ENCODE results near the gene AGAP3.

AGAP3 gene

DNA sequence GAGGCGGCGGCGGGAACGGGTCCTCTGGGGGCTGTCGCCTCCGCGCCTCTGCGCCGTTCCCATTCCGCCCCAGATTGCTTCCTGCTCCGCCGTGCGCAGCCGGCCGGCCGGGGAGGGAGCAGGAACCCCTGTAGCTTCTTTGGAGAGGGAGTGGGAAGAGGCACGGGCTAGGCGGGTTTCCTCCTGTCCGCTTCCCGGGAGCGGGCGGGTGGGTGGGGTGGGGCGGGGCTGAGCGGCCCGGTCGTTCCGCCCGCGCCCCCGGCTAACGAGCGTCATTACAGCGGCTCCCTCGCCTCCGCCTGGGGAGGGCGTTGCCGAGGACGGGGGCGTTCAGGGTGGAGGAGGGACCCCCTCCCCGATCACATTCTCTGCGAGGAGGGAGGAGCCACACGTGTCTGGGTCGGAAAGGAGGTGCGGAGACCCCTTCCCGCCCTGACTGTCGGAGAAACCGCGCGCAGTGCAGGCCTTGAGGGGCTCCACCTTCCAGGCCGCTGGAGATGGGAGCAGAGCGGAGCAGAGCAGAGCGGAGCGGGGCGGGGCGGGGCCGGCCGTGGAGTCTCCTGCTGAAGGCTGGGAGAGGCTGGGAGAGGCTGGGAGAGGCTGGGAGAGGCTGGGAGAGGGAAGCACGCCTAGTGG lies 39.7 kb downstream of the AGAP3 start:
- no peak for TF ChIP-seq POU2F2 (IDR thresholded peaks at IDR 0.05; ENCODE audit: low read depth, low read length)
- TF ChIP-seq POLR2AphosphoS5 (IDR thresholded peaks at IDR 0.05; ENCODE audit: low read depth, low read length): no peak
- no peak for TF ChIP-seq POLR2A (IDR thresholded peaks at IDR 0.05; ENCODE audit: low read depth, low read length)
- TF ChIP-seq TAF1 (IDR thresholded peaks at IDR 0.05; ENCODE audit: low read depth, low read length): no peak
- no peak for TF ChIP-seq SPI1 (IDR thresholded peaks at IDR 0.05; ENCODE audit: low read depth, low read length)
- no peak for FAIRE-seq
- DNase-seq (ENCODE audit: insufficient read length, low spot score): no peak

DNA sequence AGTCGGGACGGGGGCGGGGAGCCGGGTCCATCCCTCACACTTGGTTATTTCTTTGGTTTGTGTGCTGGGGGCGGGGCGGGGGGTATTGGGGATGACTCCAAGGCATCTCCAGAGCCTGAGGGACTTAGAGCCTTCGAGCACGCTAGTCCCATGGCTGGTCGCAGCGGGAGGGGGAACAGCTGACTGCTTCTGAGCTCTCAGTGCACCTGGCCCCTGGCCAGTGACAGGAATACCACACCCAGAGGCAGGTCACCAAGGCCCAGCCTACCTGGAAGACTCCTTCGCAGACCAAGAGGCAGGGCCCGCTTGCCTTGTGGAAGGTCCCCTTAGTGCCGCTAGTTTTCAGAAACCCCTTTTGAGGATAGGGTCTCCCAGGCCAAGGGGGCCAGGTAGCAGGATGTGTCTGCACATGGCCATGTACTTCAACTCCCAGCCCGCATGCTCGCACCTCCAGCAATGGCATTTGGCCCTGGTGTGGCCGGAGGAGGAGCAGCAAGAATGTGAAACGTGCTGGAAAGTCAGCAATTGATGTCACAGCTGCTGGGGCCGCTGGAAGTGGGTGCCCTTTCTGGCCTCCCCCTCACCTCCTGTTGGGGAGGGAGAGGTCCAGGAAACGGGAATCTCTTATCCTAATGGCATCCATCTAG lies 40.3 kb downstream of the AGAP3 start:
- TF ChIP-seq POLR2AphosphoS5 (IDR thresholded peaks at IDR 0.05; ENCODE audit: low read depth, low read length): no peak
- FAIRE-seq (no peak), DNase-seq (ENCODE audit: insufficient read length, low spot score) (no peak)

DNA sequence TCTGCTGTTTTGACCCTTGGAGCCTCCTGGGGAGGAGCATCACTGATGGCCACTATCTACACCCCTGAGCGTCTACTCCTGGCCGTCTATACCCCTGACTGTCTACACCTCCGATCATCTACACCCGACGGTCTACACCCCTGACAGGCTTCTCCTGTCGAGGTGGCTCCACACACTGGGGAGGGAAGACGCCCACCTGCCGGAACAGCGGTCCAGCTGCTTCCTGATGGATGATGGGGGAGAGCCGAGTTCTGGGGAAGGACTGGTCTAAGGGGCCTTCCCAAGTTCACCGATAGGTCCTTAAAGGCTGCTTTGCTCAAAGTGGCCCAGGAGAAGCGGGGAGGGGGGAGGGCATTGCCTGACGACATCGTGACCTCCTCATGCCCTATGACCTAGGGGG lies 41.9 kb downstream of the AGAP3 start:
- TF ChIP-seq PAX5 (IDR thresholded peaks at IDR 0.05; ENCODE audit: insufficient read depth, low read length, severe bottlenecking) (no peak), POLR2A (IDR thresholded peaks at IDR 0.05; ENCODE audit: low read depth, low read length) (no peak), POU2F2 (IDR thresholded peaks at IDR 0.05; ENCODE audit: low read depth, low read length) (no peak), POLR2AphosphoS5 (IDR thresholded peaks at IDR 0.05; ENCODE audit: low read depth, low read length) (no peak), TAF1 (IDR thresholded peaks at IDR 0.05; ENCODE audit: low read depth, low read length) (no peak), SPI1 (IDR thresholded peaks at IDR 0.05; ENCODE audit: low read depth, low read length) (no peak)
- no peak for FAIRE-seq
- DNase-seq (ENCODE audit: insufficient read length, low spot score): no peak

DNA sequence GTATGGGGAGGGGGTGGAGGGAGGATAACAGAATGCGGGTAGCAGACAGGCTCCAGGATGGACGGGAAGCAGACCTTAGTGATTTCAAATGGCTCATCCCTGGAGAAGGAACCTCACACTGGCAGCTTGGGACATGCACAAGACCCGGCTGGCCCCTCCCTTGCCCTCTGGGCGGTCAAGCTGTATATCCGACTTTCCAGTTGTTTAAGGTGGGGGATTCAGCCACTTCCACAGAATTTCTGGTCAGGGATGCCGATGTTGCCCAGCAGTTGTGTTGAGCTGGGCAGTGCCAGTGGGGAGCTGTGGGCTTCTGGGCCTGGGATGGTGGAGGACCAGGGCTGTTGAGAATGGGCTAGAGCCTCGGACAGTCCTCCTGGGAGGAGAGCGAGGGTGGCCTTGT lies 42.4 kb downstream of the AGAP3 start:
- FAIRE-seq (no peak), DNase-seq (ENCODE audit: insufficient read length, low spot score) (no peak)
- TF ChIP-seq POU2F2 (IDR thresholded peaks at IDR 0.05; ENCODE audit: low read depth, low read length): no peak
- TF ChIP-seq POLR2AphosphoS5 (IDR thresholded peaks at IDR 0.05; ENCODE audit: low read depth, low read length): no peak
- TF ChIP-seq TAF1 (IDR thresholded peaks at IDR 0.05; ENCODE audit: low read depth, low read length): no peak
- TF ChIP-seq PAX5 (IDR thresholded peaks at IDR 0.05; ENCODE audit: insufficient read depth, low read length, severe bottlenecking): no peak
- no peak for TF ChIP-seq SPI1 (IDR thresholded peaks at IDR 0.05; ENCODE audit: low read depth, low read length)
- TF ChIP-seq POLR2A (IDR thresholded peaks at IDR 0.05; ENCODE audit: low read depth, low read length): no peak

DNA sequence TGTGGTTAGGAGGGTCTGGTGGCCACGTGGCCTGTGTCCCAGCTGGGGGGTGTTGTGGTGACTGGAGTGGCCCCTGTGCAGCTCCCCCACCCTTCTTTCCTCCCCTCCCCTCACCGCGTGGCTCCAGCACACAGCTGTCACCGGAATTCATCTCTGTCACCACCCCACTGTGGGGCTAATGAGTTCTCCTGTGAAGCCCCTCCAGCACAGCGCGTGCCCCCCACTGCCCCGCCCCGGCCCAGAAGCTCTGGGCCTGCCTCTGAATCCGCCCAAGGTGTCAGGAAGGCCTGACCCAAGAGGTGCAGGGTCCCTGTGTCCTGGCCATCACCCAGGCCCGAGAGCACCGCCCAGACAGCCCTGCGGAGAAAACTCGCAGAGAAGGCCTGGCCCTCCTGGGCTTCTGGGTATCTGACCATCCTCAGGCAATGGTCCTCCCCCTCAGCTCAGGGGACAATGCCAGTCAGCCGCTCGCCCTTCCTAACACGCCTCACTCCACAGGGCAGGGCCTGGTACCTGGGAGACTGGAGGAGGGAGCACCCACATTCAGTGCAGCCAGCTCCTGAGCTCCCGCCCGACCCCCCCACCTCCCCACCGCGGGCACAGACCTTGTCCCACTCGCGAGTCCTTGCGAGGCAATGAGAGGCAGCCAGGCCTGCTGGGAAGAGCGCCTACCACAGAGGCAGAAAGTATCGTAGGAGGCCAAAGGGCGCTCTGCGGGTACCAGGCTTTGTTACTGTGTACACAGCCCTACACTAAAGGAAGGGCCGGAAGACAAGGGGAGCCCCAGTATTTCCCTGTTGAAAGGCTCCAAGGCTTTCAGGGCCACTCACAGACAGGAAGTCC lies 43.1 kb downstream of the AGAP3 start:
- DNase-seq (ENCODE audit: insufficient read length, low spot score) (no peak), FAIRE-seq (no peak)
- no peak for TF ChIP-seq PAX5 (IDR thresholded peaks at IDR 0.05; ENCODE audit: insufficient read depth, low read length, severe bottlenecking)
- no peak for TF ChIP-seq POLR2A (IDR thresholded peaks at IDR 0.05; ENCODE audit: low read depth, low read length)
- TF ChIP-seq TAF1 (IDR thresholded peaks at IDR 0.05; ENCODE audit: low read depth, low read length): no peak
- TF ChIP-seq POLR2AphosphoS5 (IDR thresholded peaks at IDR 0.05; ENCODE audit: low read depth, low read length): no peak
- TF ChIP-seq SPI1 (IDR thresholded peaks at IDR 0.05; ENCODE audit: low read depth, low read length): no peak
- TF ChIP-seq POU2F2 (IDR thresholded peaks at IDR 0.05; ENCODE audit: low read depth, low read length): no peak

DNA sequence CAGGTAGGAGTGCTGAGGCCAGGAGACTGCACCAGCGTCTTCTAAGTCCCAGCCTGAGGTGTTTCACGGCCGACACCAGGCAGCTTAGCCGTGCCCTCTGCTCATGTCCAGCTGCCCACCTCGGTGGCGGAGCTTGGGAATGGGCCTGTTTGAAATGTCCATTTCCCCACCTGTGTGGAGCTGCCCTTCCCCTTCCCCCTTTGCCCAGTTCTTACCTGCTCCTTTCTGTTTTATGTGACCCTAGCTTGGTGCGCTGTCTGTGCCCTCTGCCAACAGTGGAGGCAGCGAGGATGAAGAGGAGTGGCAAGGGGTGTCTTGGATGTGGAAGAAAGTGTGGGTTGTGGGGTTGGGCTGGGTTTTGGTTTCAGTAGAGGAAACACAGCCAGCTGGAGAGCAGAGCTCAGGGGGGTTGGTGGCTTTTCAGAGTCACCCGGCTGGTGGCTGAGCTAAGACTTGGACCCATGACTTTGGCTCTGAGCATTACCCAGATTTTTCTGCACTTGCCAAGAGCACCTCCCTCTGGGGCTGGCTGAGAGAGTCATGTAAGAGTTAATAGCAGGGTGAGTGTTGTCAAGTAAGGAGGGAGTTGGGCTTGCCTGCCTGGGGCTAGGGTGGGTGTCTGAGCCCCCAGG lies 43.8 kb downstream of the AGAP3 start:
- DNase-seq (ENCODE audit: insufficient read length, low spot score) (no peak), FAIRE-seq (no peak)
- TF ChIP-seq TAF1 (IDR thresholded peaks at IDR 0.05; ENCODE audit: low read depth, low read length): no peak
- no peak for TF ChIP-seq POLR2A (IDR thresholded peaks at IDR 0.05; ENCODE audit: low read depth, low read length)
- TF ChIP-seq POLR2AphosphoS5 (IDR thresholded peaks at IDR 0.05; ENCODE audit: low read depth, low read length): no peak
- TF ChIP-seq SPI1 (IDR thresholded peaks at IDR 0.05; ENCODE audit: low read depth, low read length): no peak
- TF ChIP-seq PAX5 (IDR thresholded peaks at IDR 0.05; ENCODE audit: insufficient read depth, low read length, severe bottlenecking): no peak

DNA sequence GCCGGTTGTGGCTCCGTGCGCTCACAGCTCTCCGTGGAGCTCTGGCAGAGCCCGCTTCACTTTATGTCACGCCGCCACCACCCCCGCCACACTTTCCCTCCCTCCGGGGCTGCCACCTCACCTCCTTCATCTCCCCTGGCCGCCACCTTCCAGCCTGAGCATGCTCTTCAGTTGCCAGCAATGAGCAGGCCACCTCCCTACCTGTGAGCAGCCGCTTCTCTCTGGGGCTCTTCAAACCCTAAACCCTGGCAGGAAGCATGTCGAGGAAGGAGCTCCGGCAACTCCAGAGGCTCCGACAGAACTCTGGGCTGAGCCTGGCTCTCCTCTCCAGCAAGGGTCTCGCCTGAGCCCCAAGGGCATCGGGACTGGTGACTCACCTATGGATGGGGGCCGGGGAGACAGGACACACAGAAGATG lies 44.5 kb downstream of the AGAP3 start:
- no peak for DNase-seq (ENCODE audit: insufficient read length, low spot score)
- TF ChIP-seq PAX5 (IDR thresholded peaks at IDR 0.05; ENCODE audit: insufficient read depth, low read length, severe bottlenecking) (no peak), SPI1 (IDR thresholded peaks at IDR 0.05; ENCODE audit: low read depth, low read length) (no peak), POLR2A (IDR thresholded peaks at IDR 0.05; ENCODE audit: low read depth, low read length) (no peak), POU2F2 (IDR thresholded peaks at IDR 0.05; ENCODE audit: low read depth, low read length) (no peak), TAF1 (IDR thresholded peaks at IDR 0.05; ENCODE audit: low read depth, low read length) (no peak), POLR2AphosphoS5 (IDR thresholded peaks at IDR 0.05; ENCODE audit: low read depth, low read length) (no peak)
- FAIRE-seq: no peak

DNA sequence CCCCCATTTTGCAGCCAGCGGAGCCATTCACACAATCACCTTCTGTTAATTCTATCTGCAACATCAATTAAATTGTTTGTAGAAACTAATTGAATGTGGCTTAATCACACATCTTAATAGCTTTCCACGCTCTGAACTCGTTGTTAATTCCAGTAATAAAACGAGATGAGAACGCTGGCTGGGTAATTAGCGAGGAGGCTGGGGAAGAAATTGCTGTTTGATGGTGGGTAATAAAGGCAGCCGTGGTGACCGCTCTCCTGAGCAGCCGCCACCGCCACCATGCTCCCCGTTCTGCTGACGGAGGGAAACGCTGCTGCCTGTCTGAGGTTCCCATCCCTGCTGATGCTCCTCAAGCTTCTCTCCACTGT lies 44.9 kb downstream of the AGAP3 start:
- no peak for TF ChIP-seq SPI1 (IDR thresholded peaks at IDR 0.05; ENCODE audit: low read depth, low read length)
- DNase-seq (ENCODE audit: insufficient read length, low spot score): no peak
- FAIRE-seq: no peak

DNA sequence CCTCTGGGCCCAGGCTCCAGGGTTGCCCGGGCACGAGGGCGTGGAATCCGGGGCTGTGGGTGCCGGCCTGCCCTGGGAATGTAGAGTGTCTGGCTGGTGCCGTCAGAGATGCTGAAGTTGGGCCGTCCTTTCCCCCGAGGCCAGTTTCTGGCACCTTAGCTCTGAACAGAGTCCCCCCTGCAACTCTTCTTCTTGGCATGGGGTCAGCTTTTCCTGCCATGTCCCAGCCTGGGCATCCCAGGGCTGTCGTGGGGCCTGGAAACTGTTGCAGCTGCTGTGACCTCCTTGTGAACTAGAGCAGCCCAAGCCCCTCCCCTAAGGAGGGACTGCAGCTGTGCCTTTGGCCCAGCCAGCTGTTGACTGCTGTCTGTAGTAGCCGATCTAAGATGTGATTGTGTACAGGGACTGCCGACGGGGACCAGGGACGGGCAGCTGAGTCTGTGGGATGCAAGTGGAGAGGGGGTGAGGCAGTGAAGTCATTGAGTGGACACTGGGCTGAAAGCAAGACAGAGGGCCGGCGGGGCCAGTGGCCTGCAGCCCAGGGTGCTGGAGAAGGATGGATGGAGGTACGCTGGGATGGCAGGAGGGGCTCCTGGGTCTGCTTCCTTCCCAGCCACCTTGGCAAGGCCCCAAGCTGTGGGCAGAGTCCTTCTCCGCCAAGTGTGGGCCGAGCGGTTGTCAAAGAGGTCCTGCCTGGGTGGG lies 45.5 kb downstream of the AGAP3 start:
- TF ChIP-seq SPI1 (IDR thresholded peaks at IDR 0.05; ENCODE audit: low read depth, low read length): no peak
- no peak for TF ChIP-seq TAF1 (IDR thresholded peaks at IDR 0.05; ENCODE audit: low read depth, low read length)
- no peak for TF ChIP-seq POU2F2 (IDR thresholded peaks at IDR 0.05; ENCODE audit: low read depth, low read length)
- TF ChIP-seq POLR2A (IDR thresholded peaks at IDR 0.05; ENCODE audit: low read depth, low read length): no peak
- DNase-seq (ENCODE audit: insufficient read length, low spot score) (no peak), FAIRE-seq (no peak)

Data from GM12891 (cell line).